GM21619 (cell line): ENCODE measurements around the gene LCE2B.

Experiments used
- ATAC-seq: cut with Tn5 transposase; IDR thresholded peaks from one replicate; pipeline ENCODE4 v1.9.1; 2021; ENCODE audit not compliant: unreplicated experiment

Gene LCE2B

DNA sequence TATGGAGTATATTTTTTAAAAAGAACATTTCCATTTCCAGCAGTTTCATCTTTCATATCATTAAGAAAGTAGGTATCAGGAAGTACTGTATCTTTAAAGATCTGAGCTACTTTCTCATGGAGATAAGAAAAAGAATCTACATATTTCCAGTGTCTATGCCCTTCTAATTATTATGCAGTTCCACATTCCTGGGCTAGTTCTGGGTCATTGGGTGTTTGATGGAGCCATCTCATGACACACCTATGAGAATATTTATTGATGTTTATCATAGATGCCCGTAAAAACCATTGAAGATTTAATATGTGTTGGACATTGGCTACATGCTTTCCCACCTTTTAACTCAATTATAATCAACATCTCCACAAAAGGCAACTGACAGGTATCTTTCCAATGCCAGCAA, 43.1 kb downstream of the LCE2B start:
- ATAC-seq: no peak

- ATAC-seq: no peak
Measured at GRCh38 chr1:152735648-152736047, 49.7 kb downstream of the LCE2B start.
